ENCODE measurements around the gene MYH7.

Gene MYH7

GRCh38 chr14:23376482-23377197 lies 58.8 kb downstream of the MYH7 start, which contains the start of gene CMTM5:
TSS of gene CMTM5 (plus strand) at chr14:23377046. CDS start at chr14:23377252, 206 bp downstream.
- no peak for DNase-seq (ENCODE audit: low read depth in 1 of 2, low spot score in 1 of 2)
- no peak for TF ChIP-seq SPI1 (IDR thresholded peaks at IDR 0.05; ENCODE audit: borderline replicate concordance, low read depth)
- no peak for TF ChIP-seq REST (IDR thresholded peaks at IDR 0.05; ENCODE audit: insufficient replicate concordance, low read depth)
- TF ChIP-seq POLR2AphosphoS5 (IDR thresholded peaks at IDR 0.05; ENCODE audit: low read depth): no peak

GRCh38 chr14:23375527-23376251 lies 59.8 kb downstream of the MYH7 start:
- no peaks in the 10 kb centered on the region for H3K27me3 ChIP-seq (ENCODE audit: insufficient read depth, poor library complexity, severe bottlenecking)

More at GRCh38 chr14:23376482-23377197, 58.8 kb downstream of the MYH7 start, which contains the start of gene CMTM5:
- Histone ChIP-seq H3K4me3 (replicated peaks; ENCODE audit: insufficient read depth, low read length) (no peak within 1 kb of the TSS), H3K27me3 (ENCODE audit: insufficient read depth, poor library complexity, severe bottlenecking) (no peaks in the 10 kb centered on the region), H3K27ac (replicated peaks) (no peak within 1 kb of the TSS)

GRCh38 chr14:23373041-23373440 lies 62.4 kb downstream of the MYH7 start:
- DNase-seq (ENCODE audit: low read depth in 1 of 2, low spot score in 1 of 2): no peak
- H3K4me3 ChIP-seq (replicated peaks; ENCODE audit: insufficient read depth, low read length): no peak overlapping the region
- TF ChIP-seq CTCF (IDR thresholded peaks at IDR 0.05; ENCODE audit: insufficient read depth, low read length): no peak
- no peak for TF ChIP-seq SPI1 (IDR thresholded peaks at IDR 0.05; ENCODE audit: borderline replicate concordance, low read depth)
- no peak for TF ChIP-seq REST (IDR thresholded peaks at IDR 0.05; ENCODE audit: insufficient replicate concordance, low read depth)
- TF ChIP-seq POLR2AphosphoS5 (IDR thresholded peaks at IDR 0.05; ENCODE audit: low read depth): no peak
- no peak for TF ChIP-seq GABPA (IDR thresholded peaks at IDR 0.05; ENCODE audit: low read depth)

More at GRCh38 chr14:23375527-23376251, 59.8 kb downstream of the MYH7 start:
- DNase-seq (ENCODE audit: low read depth in 1 of 2, low spot score in 1 of 2): no peak
- no peak for TF ChIP-seq REST (IDR thresholded peaks at IDR 0.05; ENCODE audit: insufficient replicate concordance, low read depth)
- TF ChIP-seq GABPA (IDR thresholded peaks at IDR 0.05; ENCODE audit: low read depth): no peak
- no peak for TF ChIP-seq POLR2AphosphoS5 (IDR thresholded peaks at IDR 0.05; ENCODE audit: low read depth)
- no peak for TF ChIP-seq SPI1 (IDR thresholded peaks at IDR 0.05; ENCODE audit: borderline replicate concordance, low read depth)
- no peak for TF ChIP-seq CTCF (IDR thresholded peaks at IDR 0.05; ENCODE audit: insufficient read depth, low read length)
- Histone ChIP-seq H3K4me3 (replicated peaks; ENCODE audit: insufficient read depth, low read length) (no peak overlapping the region), H3K27ac (replicated peaks) (no peak overlapping the region)

More at GRCh38 chr14:23373041-23373440, 62.4 kb downstream of the MYH7 start:
- no peak overlapping the region for H3K27ac ChIP-seq (replicated peaks)
- H3K27me3 ChIP-seq (ENCODE audit: insufficient read depth, poor library complexity, severe bottlenecking): peaks cover 4% of the 10 kb centered on the region

Measured in HL-60 (cell line).